GM18858 (cell line): ENCODE data around the gene SUGCT.
"Not testable (repeated sequence)": the region's sequence is repeated elsewhere in the genome, so short reads cannot be mapped to it uniquely, and the experiment has no call there.

Experiments used
- ATAC-seq: cut with Tn5 transposase; IDR thresholded peaks from one replicate; pipeline ENCODE4 v1.9.1; 2021; ENCODE audit not compliant: unreplicated experiment

Gene SUGCT

GRCh38 chr7:40604601-40605438 is 470.0 kb downstream of the SUGCT start:
- ATAC-seq, result no peak

GRCh38 chr7:40608321-40609075 is 473.7 kb downstream of the SUGCT start:
- no peak for ATAC-seq

GRCh38 chr7:40610461-40610860 is 475.7 kb downstream of the SUGCT start:
- no peak for ATAC-seq

- no peak for ATAC-seq
Observed at GRCh38 chr7:40611095-40611871, 476.5 kb downstream of the SUGCT start.

GRCh38 chr7:40612298-40612697 is 477.5 kb downstream of the SUGCT start:
- ATAC-seq, result no peak

- no peak for ATAC-seq
Observed at GRCh38 chr7:40619647-40620046, 484.8 kb downstream of the SUGCT start.

GRCh38 chr7:40621592-40621998 is 486.8 kb downstream of the SUGCT start:
- ATAC-seq, result no peak

- no peak for ATAC-seq
Observed at GRCh38 chr7:40622941-40623501, 488.2 kb downstream of the SUGCT start.

- no peak for ATAC-seq
Observed at GRCh38 chr7:40623863-40624262, 489.1 kb downstream of the SUGCT start.

GRCh38 chr7:40627361-40627760 is 492.6 kb downstream of the SUGCT start:
- not testable (repeated sequence) for ATAC-seq

- ATAC-seq, result no peak
Observed at GRCh38 chr7:40629891-40630290, 495.1 kb downstream of the SUGCT start.

- ATAC-seq, result no peak
Observed at GRCh38 chr7:40634118-40634517, 499.3 kb downstream of the SUGCT start.

- no peak for ATAC-seq
Observed at GRCh38 chr7:40638545-40639320, 503.9 kb downstream of the SUGCT start.

GRCh38 chr7:40640566-40640965 is 505.8 kb downstream of the SUGCT start:
- no peak for ATAC-seq

GRCh38 chr7:40641701-40642100 is 506.9 kb downstream of the SUGCT start:
- ATAC-seq, result no peak

- ATAC-seq, result no peak
Observed at GRCh38 chr7:40643664-40644063, 508.9 kb downstream of the SUGCT start.

- ATAC-seq, result no peak
Observed at GRCh38 chr7:40644454-40645188, 509.8 kb downstream of the SUGCT start.

- ATAC-seq, result no peak
Observed at GRCh38 chr7:40645197-40645596, 510.4 kb downstream of the SUGCT start.

- no peak for ATAC-seq
Observed at GRCh38 chr7:40646717-40647116, 511.9 kb downstream of the SUGCT start.

GRCh38 chr7:40647719-40648118 is 512.9 kb downstream of the SUGCT start:
- ATAC-seq, result no peak
